DND-41 (cell line): ENCODE data around the gene NEMF.

Experiments used
- EZH2 ChIP-seq: IDR thresholded peaks from 3 replicates; pipeline ENCODE4 v1.6.1; 2012; ENCODE audit warnings: borderline replicate concordance, low read depth, mild to moderate bottlenecking, moderate library complexity, low read length, inconsistent platforms; ENCODE audit not compliant: severe bottlenecking
- TF ChIP-seq, protein P1 (sequence below): IDR thresholded peaks from 2 replicates; pipeline ENCODE4 v1.5.1; 2012; ENCODE audit warnings: borderline replicate concordance, low read length, moderate library complexity, mild to moderate bottlenecking; ENCODE audit not compliant: poor library complexity, severe bottlenecking; ENCODE audit errors: extremely low read depth

DNA sequence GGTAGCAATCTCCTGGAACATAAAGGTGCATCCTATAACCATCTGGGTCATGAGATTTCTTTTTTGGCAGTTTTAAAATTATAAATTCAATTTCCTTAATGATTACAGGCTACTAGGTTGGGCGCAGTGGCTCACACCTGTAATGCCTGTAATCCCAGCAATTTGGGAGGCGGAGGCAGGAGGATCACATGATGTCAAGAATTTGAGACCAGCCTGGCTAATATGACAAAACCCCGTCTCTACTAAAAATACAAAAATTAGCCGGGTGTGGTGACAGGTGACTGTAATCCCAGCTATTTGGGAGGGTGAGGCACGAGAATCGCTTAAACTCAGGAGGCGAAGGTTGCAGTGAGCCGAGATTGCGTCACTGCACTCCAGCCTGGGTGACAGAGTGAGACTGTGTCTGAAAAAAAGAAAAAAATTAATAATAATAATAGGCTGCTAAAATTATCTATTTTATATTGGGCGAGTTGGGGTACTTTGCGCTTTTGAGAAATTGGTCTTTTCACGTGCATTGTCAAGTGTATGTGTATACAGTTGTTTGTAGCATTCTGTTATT lies 23.1 kb upstream of the NEMF start:
- TF ChIP-seq, protein P1, sequence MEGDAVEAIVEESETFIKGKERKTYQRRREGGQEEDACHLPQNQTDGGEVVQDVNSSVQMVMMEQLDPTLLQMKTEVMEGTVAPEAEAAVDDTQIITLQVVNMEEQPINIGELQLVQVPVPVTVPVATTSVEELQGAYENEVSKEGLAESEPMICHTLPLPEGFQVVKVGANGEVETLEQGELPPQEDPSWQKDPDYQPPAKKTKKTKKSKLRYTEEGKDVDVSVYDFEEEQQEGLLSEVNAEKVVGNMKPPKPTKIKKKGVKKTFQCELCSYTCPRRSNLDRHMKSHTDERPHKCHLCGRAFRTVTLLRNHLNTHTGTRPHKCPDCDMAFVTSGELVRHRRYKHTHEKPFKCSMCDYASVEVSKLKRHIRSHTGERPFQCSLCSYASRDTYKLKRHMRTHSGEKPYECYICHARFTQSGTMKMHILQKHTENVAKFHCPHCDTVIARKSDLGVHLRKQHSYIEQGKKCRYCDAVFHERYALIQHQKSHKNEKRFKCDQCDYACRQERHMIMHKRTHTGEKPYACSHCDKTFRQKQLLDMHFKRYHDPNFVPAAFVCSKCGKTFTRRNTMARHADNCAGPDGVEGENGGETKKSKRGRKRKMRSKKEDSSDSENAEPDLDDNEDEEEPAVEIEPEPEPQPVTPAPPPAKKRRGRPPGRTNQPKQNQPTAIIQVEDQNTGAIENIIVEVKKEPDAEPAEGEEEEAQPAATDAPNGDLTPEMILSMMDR = no peak
- no peak for TF ChIP-seq EZH2
